IPS-NIHi7 (cell line): ENCODE results near the gene RAP1GAP.
"Not testable (repeated sequence)": the region's sequence is repeated elsewhere in the genome, so short reads cannot be mapped to it uniquely, and the experiment has no call there.

ENCODE experiments used
- DNase-seq: peaks from one replicate; pipeline ENCODE4 v3.0.0; 2012; ENCODE audit warnings: mixed read lengths; ENCODE audit errors: extremely low spot score

Gene RAP1GAP

DNA sequence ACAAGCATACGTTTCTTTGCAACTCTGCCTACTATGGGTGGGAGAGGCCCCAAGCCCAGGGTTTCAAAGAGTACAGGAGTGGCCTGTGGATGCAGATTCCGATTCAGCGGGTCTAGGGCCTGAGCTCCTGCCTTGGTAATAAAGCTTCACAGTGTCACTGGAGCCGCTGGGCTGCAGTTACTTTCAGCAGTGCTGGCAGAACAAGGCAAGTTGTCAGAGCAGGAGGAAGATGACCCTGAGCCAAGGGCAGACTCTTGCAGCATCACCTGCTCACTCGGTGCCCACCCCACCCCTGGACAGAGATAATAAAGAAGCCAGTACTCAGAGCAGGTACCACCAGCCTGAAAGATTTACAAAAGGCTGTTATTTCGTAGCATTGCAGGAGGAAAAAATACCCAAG, 8.0 kb upstream of the RAP1GAP start:
- no peak for DNase-seq

GRCh38 chr1:21674957-21675356, 5.8 kb upstream of the RAP1GAP start:
- DNase-seq, result no peak

- DNase-seq, result not testable (repeated sequence)
Measured at GRCh38 chr1:21673853-21674252, 4.7 kb upstream of the RAP1GAP start.

DNA sequence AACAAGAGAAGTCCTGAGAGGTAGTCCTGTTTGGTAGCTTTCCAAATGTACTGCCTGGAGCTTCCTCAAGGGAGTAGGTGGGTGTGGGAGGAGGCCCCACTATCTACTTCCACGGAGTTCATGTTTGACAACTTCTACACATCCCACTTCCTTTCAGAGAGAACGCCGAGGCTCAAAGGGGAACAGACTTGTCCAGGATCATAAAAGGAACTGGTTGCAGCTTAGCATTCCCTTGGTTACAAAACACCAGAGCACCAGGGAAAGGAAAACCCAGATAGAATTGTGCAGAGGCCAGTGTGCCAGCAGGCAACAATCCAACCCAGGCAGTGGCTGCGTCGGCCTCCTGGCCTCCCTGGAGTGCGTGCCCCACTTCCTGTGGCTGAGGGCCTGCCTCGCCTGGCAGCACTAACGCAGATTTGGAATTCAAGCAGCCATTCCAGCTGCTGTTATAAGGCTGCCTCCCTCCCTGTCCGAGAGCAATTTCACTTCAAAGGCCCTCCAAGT, 4.2 kb upstream of the RAP1GAP start:
- no peak for DNase-seq

DNA sequence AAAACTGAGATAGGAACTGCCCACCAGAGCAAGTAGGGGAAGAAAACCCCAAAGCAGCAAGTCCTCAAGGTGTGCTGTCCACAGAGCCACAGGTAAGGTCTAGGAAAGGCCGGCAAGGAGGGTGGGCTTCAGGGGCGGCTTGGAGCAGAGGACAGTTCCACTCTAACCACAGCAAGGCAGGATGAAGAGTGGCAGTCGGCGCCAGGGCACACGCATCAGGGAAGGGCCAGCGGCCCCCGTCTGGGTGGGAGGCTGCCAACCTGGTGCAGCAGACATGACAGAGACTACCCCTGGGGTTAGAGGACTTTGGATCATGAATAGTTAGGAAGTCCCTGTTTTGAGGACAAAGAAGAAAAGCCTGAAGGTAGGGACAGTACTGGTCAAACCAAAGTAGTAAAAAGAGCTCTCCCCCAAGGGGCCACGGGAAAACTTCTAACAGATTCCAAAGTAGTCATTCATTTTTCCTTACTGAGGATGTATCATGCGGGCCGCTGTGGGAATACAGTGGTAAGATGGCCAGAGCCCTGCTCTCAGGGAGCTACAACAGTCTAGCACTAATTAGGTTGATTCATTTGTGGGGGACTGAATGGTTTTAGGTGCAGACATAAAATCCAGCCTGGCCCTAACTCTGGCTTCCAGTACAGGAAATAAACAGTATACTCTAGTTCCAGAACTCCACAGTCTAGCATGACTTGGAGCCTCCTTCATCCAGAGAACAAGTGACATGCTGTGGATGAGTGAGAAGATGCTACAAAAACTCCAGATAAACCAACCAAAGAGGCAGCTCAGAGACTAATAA, 3.5 kb upstream of the RAP1GAP start:
- no peak for DNase-seq

- DNase-seq, result no peak
Measured at GRCh38 chr1:21671915-21672314, 2.8 kb upstream of the RAP1GAP start.

DNA sequence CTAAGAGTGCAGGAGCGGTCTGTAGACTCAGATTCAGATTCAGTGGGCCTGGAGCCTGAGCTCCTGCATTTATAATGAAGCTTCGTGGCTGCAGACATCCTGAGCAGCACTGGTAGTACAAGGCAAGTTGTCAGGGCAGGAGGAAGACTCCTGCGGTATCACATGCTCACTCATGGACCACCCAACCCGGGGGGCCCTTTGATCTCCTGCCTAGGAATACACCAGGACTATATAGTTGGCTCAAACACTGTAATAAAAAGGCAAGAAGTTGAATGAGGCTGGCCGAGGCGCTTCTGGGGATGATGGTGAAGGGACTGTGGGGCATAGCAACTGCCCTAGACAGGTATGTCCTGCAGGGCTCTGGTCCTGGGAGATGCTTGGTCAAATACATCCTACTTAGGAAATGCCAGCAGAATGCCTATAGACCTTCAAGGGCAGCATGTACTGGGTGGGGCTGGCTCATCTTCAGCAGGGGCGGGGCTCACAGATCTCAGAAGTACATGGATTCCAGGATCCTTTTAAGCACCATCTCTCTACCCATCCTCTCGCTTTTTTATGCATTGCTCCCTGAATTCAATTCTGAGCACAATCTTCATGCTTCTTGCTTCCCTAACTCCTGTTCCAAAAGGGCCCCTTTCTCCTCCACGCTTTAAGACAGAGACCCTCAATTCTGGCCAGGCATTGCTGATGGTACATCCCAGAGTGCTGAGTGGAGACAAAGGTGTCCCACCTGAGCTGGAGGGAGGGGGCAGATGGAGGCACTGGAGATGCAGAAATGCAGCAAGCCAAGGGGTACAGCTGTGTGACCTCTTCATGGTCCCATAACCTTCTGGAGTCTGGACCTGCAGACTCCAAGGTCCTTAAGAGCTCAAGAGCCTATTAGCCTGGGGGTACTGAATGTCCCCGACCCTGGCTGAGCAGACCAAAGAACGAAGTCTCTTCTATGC, 2.1 kb upstream of the RAP1GAP start:
- DNase-seq, result no peak

DNA sequence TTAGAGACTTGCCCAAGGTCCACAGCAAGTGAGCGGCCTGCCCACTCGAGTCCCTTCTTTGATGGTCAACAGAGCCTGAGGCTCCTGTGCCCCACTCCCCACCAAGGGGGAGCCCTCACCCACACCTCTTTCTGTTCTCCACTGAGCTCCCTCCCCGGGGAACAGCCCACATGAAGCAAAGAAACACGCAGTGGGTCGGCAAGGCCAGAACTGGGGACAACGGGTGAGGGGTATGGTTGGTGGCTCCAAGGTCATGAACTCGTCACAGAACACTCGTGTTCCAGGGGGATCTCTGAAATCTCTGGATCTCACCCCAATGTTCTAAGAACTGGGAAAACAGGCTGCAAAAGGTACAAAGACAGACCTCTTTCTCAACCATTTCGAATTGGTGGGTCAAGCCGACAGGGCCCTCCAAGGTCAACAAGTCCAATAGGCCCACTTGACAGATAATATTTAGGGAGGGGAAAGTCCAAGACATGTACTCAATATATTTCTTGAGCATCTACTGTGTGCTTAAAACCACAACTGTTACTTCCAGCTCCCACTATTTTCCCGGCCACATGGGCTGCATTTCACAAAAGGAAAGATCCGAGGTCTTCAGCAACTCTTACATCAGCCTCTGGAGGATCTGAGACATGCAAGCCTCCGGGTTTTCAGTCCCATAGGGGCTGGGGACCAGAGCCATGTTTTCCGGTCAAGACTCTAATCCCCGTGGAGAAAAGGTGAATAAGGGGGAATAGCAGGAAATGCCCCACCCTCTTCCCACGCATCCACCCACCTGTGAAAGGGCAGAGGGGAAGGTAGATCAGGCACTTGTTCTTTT, 1.1 kb upstream of the RAP1GAP start:
- DNase-seq, result no peak

DNA sequence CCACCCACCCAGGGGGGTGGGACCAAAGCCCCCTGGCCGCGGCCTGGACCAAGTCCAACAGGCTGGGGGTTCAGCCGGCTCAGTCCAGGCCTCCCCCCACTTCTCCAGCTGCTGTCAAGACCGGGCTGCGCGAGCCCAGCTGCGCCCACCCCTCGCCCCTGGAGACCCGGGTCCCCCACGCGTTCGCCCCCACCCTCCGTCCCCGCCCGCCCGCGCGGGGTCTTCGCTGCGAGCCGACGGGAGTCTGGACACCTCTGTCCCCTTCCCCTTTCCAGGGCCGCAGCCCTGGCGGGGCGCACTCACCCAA, 253 bp downstream of the RAP1GAP start:
- no peak for DNase-seq

DNA sequence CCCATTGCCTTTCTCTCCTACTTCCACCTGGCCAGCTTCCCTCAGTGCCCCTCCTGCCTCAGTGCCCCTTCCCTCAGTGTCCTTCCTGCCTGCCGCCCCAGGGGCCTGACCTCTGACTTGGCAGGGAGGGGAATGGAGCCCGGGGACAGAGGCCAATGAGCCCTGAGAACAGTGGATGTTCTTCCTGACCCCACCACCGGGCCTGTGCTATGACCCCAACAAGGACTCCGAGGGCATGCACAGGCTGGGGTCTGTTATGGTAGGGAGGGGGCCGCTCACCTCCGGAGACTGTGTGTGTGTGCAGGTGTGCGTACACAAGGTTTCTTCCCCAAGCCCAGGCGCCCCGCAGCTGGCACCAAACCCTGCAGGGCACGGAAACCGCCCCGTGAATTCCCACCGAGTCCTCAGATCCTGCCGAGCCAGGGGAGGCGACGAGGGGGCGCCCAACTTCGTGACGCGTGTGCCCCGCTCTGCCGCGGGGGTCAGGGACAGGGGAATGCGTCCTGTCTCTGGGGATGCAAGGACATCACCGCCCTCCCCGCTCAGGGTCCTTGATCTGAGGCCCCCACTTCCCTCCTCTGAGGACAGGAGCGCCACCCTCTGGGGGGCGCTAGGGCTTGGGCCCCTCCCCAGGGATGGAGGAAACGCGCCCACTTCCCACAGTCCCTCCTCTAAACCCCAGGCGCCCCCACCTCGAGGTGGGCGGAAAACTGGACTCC, 766 bp downstream of the RAP1GAP start:
- no peak for DNase-seq

GRCh38 chr1:21667348-21668231, 1.6 kb downstream of the RAP1GAP start:
- DNase-seq, result no peak

GRCh38 chr1:21666576-21667320, 2.4 kb downstream of the RAP1GAP start:
- no peak for DNase-seq

GRCh38 chr1:21665711-21666575, 3.2 kb downstream of the RAP1GAP start:
- DNase-seq, result no peak

- no peak for DNase-seq
Measured at GRCh38 chr1:21664806-21665588, 4.2 kb downstream of the RAP1GAP start.

GRCh38 chr1:21663951-21664805, 5.0 kb downstream of the RAP1GAP start:
- DNase-seq, result no peak

DNA sequence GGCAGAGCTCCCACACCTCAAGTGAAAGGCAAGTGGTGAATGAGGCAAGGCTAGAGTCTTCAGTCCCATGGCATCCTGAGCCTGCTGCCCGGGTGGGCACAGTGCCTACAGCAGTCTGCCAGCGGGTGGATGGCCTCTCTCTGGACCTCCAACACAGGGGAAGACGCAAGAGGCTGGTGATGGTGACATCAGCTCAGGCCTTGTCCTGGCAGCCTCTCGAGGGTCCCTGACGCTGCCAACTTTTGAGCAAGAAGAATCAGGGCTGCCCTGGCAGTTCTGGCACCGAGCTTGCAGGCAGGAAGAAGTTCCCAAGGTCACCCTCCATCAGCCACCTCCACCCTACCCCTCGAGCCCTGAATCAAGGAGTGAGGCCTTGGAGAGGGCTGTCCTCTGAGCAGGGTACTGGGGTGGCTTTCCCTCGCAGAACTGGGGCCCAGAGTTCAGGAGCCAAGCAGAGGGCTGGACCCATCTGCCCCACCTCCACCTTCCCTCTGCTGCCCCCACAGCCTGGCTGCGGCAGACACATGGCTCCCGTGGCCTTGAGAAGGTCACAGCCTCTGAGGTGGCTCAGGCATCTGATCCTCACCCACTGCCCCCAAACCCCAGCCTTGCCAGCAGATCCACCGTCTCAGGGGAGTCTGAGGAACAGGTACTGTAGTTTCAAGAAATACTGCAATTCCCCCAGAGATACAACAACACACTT, 5.8 kb downstream of the RAP1GAP start:
- DNase-seq, result no peak
